NCI-H774 (cell line): ENCODE results near the gene ZBTB18.
"Not testable (repeated sequence)": the region's sequence is repeated elsewhere in the genome, so short reads cannot be mapped to it uniquely, and the experiment has no call there.

Experiments used
- DNase-seq: peaks from one replicate; lab custom pipeline; 2025; lab: John Stamatoyannopoulos, UW

ZBTB18 gene

DNA sequence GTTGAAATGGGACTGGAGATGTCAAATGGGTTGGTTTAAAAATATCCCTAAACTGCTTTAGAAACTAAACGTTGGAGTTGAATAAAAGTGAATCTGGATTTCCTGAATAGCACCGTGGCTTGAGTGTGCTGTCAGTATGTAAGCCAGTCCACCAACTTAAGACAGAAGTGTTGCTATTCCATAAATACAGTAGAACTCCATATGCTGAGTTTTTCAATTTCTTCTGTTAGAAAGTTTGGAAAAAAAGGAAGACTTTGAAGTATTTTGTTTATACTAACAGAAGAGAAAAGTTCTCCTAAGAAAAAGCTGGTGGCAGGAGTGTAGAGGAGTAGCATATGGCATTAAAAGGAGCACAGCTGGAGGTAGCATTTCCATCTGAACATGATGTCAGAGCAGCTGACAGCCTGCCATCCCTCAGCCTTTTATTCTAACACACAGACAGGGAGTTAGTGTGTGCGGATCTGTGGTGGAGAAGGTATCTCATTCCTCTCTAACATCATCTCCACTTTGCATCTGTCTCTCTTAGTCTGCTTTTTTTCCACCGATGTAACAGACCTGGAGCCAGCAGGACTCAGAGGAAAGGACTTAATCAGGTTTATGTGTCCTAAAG, at the start of gene ZBTB18:
ZBTB18 (plus strand) TSS at position 449 of the 610 bp plus-strand sequence; CDS start at position 598, 149 bp downstream.
- DNase-seq, result peak; percentile 42

GRCh38 chr1:244002721-244003120, 48.4 kb upstream of the ZBTB18 start:
- DNase-seq, result no peak

DNA sequence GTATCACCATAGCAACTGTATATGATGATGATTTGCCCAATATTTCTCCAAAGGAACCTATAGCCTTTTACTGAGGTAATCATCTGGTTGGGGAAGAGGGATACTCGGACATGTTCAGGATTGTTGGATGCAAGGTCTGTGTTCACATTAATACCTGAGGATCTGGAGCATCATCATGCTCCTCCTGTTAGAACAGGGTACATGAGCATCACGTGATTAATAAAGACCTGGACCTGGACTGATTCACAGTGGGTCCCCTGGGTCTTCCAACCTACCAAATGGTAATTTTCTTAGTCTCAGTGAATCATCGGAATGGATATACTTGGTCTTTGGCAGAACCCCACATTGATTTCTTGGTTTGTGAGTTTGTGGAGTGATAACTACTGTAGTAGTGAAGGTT, 45.6 kb upstream of the ZBTB18 start:
- DNase-seq, result no peak

DNA sequence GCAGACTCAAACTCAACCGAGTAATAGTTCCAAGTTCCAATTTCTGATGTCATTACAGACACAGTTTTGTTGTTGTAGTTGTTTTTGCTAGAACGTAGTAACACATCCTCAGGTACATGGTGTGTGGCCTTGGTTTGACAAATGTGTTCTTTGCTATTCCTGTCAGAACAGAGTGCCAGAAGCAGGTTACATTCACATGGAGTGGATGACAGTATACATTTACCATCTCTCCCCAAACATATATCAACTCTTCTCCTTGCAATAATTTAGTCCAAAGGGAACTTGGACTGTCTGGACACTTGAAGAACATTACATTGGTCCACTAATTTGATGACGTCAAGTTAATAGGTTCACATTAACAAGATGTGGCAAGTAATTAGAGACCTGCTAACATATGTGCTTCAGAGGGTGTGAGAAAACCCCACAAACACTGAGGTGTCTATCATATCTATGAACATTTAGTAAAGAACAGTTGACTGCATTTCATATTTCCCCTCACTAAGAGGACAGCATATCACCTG, 44.6 kb upstream of the ZBTB18 start:
- no peak for DNase-seq

DNA sequence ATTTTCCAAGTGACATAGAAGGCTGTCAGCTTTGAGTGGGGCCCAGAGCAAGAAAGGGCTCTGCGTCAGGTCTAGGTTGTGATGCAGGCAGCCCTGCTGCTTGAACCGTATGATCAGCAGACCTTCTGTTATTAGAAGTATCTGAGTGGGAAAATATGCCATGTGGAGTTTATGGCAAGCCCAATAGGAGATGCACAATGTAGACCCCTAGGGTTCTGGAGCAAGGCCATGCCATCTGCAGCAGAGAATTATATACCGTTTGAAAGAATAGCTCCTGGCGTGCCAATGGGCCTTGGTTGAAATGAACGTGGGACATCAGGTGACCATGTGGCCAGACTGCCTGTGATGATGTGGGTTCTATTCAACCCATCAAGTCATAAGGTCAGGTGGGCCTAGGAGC, 44.1 kb upstream of the ZBTB18 start:
- no peak for DNase-seq

DNA sequence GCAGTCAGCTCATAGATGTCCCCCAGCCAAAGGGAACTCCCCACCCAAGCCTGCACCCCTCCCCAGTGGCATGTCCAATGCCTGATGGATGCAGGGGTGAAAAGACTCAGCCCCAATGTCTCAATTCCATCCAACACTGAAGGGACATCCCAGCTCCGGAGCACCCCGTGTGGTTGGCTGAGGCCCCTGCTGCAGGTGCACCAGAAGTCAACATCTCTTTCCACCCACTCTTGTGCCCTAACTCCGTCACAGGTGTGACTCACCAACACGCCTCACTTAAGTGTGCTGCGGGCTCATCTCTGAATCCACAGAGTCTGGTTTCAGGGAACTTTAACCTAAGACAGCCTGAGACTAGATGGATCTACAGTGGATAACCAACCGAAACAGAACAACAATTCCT, 40.9 kb upstream of the ZBTB18 start:
- DNase-seq, result no peak

DNA sequence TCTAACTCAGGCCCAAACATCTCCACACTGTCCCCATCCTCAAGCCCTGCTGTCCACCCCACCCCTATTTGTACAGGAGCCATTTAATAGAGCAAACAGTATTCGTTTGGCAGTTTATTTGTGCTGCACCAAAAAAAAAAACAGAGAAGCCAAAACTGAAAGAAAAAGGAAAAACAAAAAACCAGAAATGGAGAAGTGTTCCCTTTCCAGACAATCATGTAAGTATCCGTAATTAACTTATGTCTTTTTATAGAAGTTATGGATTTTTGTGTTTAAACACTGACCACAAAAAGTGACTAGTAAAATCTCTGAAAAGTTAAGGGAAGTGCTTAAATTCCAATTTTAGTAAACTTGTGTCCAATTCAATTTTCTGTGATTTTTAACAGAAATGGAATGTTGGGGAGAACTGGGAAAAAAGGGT, 40.4 kb upstream of the ZBTB18 start:
- DNase-seq, result no peak

GRCh38 chr1:244011271-244011670, 39.8 kb upstream of the ZBTB18 start:
- no peak for DNase-seq

DNA sequence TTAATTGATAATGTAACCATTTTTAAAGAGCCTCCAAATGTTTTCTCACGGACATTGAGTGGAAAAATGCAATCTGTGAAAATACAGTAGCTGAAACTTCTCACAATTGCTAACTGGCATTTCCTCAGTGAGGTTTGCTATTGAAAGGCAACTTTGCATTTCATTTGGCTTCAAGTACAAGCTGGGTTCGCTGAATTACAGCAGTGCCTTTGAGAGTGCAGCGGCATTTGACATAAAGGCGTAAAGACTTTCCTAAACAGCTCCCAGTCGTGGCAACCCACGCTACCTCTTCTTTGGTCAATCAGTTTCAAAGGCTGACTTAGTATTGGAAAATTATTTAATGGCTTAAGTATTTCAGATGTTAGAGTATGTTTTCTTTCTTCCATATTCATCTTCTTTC, 39.3 kb upstream of the ZBTB18 start:
- DNase-seq, result no peak

GRCh38 chr1:244012202-244012601, 38.9 kb upstream of the ZBTB18 start:
- DNase-seq, result no peak

DNA sequence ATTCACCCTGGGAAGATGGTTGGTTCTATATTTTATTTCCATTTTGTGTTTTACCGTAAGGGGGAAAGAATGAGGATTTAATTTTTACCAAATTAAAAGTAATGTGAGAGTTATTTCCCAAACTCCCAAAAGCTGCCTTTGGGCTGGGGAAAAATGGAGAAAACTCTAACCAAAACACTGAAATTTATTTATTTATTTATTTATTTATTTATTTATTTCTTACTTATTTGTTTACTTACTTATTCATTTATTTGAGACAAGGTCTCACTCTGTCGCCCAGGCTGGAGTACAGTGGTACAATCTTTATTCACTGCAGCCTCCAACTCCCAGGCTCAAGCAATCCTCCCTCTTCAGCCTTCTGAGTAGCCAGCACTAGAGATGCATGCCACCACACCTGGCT, 38.0 kb upstream of the ZBTB18 start:
- no peak for DNase-seq

DNA sequence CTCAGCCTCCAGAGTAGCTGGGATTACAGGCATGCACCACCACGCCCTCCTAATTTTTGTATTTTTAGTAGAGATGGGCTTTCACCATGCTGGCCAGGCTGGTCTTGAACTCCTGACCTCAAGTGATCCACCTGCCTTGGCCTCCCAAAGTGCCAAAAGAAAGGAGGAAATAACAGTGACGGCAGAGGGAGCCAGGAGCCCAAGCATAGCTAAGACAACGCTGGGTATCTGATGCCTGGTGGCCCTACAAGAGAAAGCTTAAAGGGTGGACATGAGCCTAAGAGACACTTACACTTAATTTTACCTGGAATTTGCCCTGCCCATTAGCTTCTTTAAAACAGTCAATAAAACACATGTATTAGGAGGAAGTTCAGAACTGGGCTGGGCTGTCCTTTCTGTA, 36.2 kb upstream of the ZBTB18 start:
- not testable (repeated sequence) for DNase-seq

- DNase-seq, result no peak
Observed at GRCh38 chr1:244019982-244020485, 31.0 kb upstream of the ZBTB18 start.

DNA sequence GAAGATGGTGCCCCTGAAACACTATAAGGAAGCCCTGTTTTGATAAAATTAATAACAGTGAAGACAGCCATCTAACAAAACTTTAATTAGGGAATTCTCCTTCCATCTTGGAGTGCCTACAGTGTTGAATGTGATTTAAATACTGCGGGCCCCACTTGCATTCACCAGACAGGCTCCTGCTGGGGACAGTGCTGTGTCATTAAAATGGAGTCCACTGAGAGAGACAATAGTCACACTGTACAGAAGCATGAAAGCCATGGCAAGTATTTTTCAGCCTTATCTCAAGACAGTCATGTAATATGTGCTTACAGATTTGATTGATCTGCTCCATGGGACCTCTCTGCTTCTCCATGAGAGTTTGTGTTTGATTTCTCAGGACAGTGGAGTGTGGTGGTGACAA, 29.7 kb upstream of the ZBTB18 start:
- DNase-seq, result no peak

DNA sequence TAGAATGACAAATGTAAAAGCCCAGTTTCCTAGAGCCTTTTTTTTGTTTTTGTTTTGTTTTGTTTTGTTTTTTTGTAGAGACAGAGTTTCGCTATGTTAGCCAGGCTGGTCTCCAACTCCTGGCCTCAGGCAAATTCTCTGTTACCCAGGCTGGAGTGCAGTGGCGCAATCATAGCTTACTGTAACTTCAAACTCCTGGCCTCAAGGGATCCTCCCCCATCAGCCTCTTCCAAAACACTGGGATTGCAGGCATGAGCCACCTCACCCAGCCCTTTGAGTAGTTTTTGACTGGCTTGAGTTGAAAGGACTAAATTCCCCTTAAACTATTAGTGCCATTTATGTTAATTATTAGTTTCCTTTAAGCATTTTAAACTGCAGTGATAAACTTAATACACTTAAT, 28.8 kb upstream of the ZBTB18 start:
- DNase-seq, result no peak

GRCh38 chr1:244022864-244023440, 28.1 kb upstream of the ZBTB18 start:
- DNase-seq, result no peak

GRCh38 chr1:244027491-244028145, 23.5 kb upstream of the ZBTB18 start:
- DNase-seq, result no peak

DNA sequence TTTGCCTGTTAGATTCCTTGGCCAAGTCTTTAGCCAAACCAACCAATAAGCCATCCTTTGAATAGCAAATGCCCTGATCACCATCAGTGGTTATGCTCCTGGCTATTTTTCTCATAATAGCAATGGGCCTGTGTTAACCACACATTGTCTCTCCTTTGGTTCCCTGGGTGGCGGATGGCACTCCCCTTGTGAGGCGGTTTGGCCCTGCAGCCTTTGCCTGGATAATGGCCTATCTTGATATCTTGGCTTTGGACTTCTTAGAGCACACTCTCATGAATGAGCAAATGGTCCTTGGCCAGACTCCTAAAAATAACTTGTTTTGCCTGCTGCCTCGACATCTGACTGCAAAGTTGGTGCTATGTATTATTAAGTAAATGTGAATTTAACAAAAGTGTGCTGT, 22.4 kb upstream of the ZBTB18 start:
- DNase-seq, result no peak

GRCh38 chr1:244029124-244029523, 22.0 kb upstream of the ZBTB18 start:
- DNase-seq, result no peak

GRCh38 chr1:244030481-244031040, 20.5 kb upstream of the ZBTB18 start:
- DNase-seq, result no peak

- peak; percentile 57 for DNase-seq
Observed at GRCh38 chr1:244035358-244035757, 15.7 kb upstream of the ZBTB18 start.

GRCh38 chr1:244037252-244037651, 13.8 kb upstream of the ZBTB18 start:
- DNase-seq, result no peak
